Activated CD8-positive, alpha-beta T cell treated with anti-CD3 and anti-CD28 coated beads for 36 hours (primary cell): Measurements from ENCODE around the gene KCP. TPM values are rescaled to one million over a fixed set of nuclear protein-coding genes. Genes with fewer than 3 reads are reported as not detected.

Experiments used
- ATAC-seq: fragments of 200-7000 bp; cut with Tn5 transposase; one replicate; pipeline ENCODE4 v1.10.0; 2021; ENCODE audit warnings: mild to moderate bottlenecking, moderate library complexity
- CTCF ChIA-PET: fragments of 350-600 bp; sonication (Branson Sonifier 250); formaldehyde crosslinking; loops from one replicate; lab custom pipeline; 2021; ENCODE audit warnings: antibody characterized with exemption; lab: Charles Lee
- POLR2A ChIA-PET: fragments of 350-600 bp; sonication (Branson Sonifier 250); formaldehyde crosslinking; loops from one replicate; lab custom pipeline; 2021; ENCODE audit warnings: antibody characterized with exemption; lab: Charles Lee
- DNase-seq: peaks from one replicate; pipeline ENCODE4 v3.0.0-alpha.2; 2020
- H3K27ac Mint-ChIP-seq: one replicate; pipeline ENCODE4 v1.8.0; 2021; ENCODE audit warnings: mild to moderate bottlenecking, mixed read lengths
- H3K27me3 Mint-ChIP-seq: one replicate; pipeline ENCODE4 v1.8.0; 2021; ENCODE audit warnings: mixed read lengths
- H3K36me3 Mint-ChIP-seq: one replicate; pipeline ENCODE4 v1.8.0; 2021; ENCODE audit warnings: low read depth, mixed read lengths
- H3K4me1 Mint-ChIP-seq: one replicate; pipeline ENCODE4 v1.8.0; 2021; ENCODE audit warnings: low read depth, mixed read lengths
- H3K4me3 Mint-ChIP-seq: one replicate; pipeline ENCODE4 v1.8.0; 2021; ENCODE audit warnings: mild to moderate bottlenecking, moderate library complexity, mixed read lengths
- H3K9me3 Mint-ChIP-seq: one replicate; pipeline ENCODE4 v1.8.0; 2021; ENCODE audit warnings: mixed read lengths
- CTCF ChIP-seq: fragments of 200-600 bp; IDR thresholded peaks from one replicate; pipeline ENCODE4 v1.8.0; 2022; ENCODE audit warnings: antibody characterized with exemption, mild to moderate bottlenecking
- intact Hi-C: fragments of 100-400 bp; cut with micrococcal nuclease; formaldehyde crosslinking; loops from one replicate; pipeline ENCODE4 v1.10.0; 2022
- total RNA-seq, 2 experiments: library from RNA; stranded (reverse); gene quantifications; one replicate each; pipeline ENCODE4 v1.2.3, GENCODE V29; 2021

The KCP gene
- total RNA-seq, 2 experiments from 2014 or later: not detected

DNA sequence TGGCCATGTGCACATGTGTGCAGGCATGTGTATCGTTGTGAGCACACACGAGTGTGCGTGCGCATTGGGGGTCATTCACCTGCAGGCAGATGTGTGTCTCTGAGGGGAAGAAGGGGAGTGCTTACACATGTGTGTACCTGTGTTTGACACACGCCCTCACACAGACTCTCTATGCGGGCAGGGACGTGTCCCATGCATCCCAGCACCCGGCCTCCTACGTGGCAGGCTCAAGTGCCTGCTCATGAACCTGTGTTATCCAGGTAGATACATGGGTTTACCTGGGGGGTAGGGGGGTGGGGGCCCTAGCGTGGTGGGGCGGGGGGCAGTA lies 18.6 kb downstream of the KCP start:
- DNase-seq (no peak), ATAC-seq (no peak)
- Mint-ChIP-seq H3K4me3 (no peak overlapping the region), H3K27ac (no peak overlapping the region), H3K4me1 (no peaks in the 10 kb centered on the region), H3K9me3 (no peaks in the 10 kb centered on the region), H3K36me3 (no peaks in the 10 kb centered on the region), H3K27me3 (peaks cover 9% of the 10 kb centered on the region)
- ChIA-PET CTCF (interaction anchor here (1.8 kb wide), 1 partner anchor 9 kb away, joined by 9 read pairs; no protein-coding TSS in a partner anchor), POLR2A (interaction anchor here (1.0 kb wide), 1 partner anchor 50 kb away, joined by 3 read pairs; no protein-coding TSS in a partner anchor)
- no peak for TF ChIP-seq CTCF
- intact Hi-C loops: no loop called here

GRCh38 chr7:128891110-128891941 lies 19.2 kb downstream of the KCP start:
- Mint-ChIP-seq H3K27ac (no peak overlapping the region), H3K9me3 (no peaks in the 10 kb centered on the region), H3K27me3 (peaks cover 9% of the 10 kb centered on the region), H3K4me1 (no peaks in the 10 kb centered on the region), H3K4me3 (no peak overlapping the region), H3K36me3 (no peaks in the 10 kb centered on the region)
- intact Hi-C loops: no loop called here
- DNase-seq (peak; percentile 33), ATAC-seq (peak; percentile 68)
- TF ChIP-seq CTCF: no peak
- ChIA-PET POLR2A (interaction anchor here (1.0 kb wide), 1 partner anchor 51 kb away, joined by 3 read pairs; no protein-coding TSS in a partner anchor), CTCF (interaction anchor here (1.8 kb wide), 1 partner anchor 8 kb away, joined by 9 read pairs; no protein-coding TSS in a partner anchor)

- Mint-ChIP-seq H3K36me3 (no peaks in the 10 kb centered on the region), H3K4me3 (no peak overlapping the region), H3K9me3 (no peaks in the 10 kb centered on the region), H3K4me1 (no peaks in the 10 kb centered on the region), H3K27ac (no peak overlapping the region), H3K27me3 (peaks cover 11% of the 10 kb centered on the region)
- no peak for TF ChIP-seq CTCF
- no peak for DNase-seq
- intact Hi-C loops: no loop called here
- peak; percentile 14 for ATAC-seq
- CTCF ChIA-PET: no interaction called here
- POLR2A ChIA-PET: interaction anchor here (0.9 kb wide), 1 partner anchor 21 kb away, joined by 3 read pairs; no protein-coding TSS in a partner anchor
Observed at GRCh38 chr7:128890306-128891109, 20.0 kb downstream of the KCP start.

DNA sequence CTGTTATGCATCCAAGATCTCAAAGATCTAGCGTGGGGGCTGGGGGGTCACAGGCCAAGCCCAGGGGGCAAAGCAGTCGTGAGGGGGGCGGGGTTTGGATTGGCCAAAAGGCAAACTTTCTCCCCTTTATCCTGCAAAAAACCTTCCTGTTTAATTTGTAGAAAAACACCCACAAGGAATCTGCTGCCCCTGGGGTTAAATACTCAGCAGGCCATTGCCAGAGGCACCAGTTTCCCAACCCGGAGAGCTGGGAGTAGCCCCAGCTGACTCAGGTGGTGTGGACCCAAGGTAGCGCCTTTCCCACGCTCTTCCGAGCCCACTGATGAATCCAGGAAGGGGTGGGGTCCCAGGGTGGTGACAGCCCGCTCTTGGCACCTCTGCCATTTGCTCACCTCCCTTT lies 21.4 kb downstream of the KCP start:
- DNase-seq: no peak
- Mint-ChIP-seq H3K4me1 (no peaks in the 10 kb centered on the region), H3K4me3 (no peak overlapping the region), H3K9me3 (no peaks in the 10 kb centered on the region), H3K27me3 (peaks cover 13% of the 10 kb centered on the region), H3K27ac (no peak overlapping the region), H3K36me3 (no peaks in the 10 kb centered on the region)
- CTCF ChIA-PET: no interaction called here
- ATAC-seq: no peak
- POLR2A ChIA-PET: interaction anchor here (0.7 kb wide), 1 partner anchor 644 kb away, joined by 3 read pairs; no protein-coding TSS in a partner anchor
- intact Hi-C loops: no loop called here
- no peak for TF ChIP-seq CTCF
